CD4-positive, alpha-beta T cell treated with Interleukin-12 subunit alpha and Interleukin-12 subunit beta, for 1 hour (primary cell): ENCODE measurements around the gene P2RY12.

Experiments
- DNase-seq: peaks from one replicate; pipeline ENCODE4 v3.0.0-alpha.2; 2020

P2RY12 gene

GRCh38 chr3:151305060-151305774, 79.3 kb downstream of the P2RY12 start:
- no peak for DNase-seq

GRCh38 chr3:151303751-151304150, 80.8 kb downstream of the P2RY12 start:
- no peak for DNase-seq

DNA sequence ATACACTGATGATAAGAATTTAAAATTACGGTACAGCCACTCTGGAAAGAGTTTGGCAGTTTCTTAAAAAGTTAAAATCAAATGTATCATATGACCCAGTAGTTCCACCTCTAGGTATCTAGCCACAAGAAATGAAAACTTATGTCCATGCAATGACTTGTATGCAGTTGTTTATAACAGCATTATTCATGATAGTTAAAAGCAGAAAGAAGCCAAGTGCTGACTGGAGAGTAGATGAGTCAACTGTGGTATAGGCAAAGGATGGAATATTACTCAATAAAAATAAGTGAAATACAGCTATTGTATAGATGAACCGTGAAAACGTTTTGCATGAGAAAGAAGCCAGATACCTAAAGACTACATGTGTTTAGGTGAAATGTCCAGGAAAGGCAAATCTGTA, 82.8 kb downstream of the P2RY12 start:
- DNase-seq, result no peak

DNA sequence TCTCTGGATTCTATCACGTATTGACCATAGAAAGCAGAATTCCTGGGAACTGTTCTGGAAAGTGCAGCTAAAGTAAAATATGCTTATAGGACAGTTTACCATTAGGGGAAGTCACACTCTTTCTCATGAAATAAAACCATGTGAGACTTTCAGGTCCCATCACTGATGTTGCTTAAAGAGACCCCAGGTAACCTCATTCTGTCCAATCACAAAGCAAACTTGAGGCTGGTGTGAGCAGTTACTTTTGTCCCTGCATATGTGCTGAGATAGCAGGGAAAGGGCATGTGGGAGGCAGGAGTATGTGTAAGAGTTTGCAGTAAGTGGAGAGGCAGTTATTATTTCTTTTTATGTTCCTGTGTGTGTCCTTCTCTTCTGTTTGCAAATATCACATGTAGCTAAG, 84.0 kb downstream of the P2RY12 start:
- DNase-seq, result no peak

GRCh38 chr3:151299006-151299405, 85.5 kb downstream of the P2RY12 start:
- DNase-seq, result no peak

DNA sequence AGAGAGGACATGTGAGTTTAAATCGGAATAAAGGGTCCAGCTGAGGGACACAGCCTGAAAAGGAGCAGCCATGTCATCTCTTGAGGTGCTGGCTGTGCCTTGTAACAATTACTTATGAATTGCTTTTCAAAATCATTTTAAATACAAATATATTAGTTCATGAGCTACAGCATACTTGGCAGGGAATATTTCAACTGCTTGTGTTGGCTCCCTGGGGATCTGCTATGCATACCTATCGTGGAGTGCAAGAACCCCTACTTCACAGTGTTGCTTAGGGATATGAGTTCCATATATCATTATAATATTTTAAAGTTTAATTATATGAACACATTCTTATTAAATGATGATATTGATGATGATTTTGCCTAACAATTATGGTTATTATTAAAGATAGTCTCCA, 87.1 kb downstream of the P2RY12 start:
- DNase-seq, result no peak

DNA sequence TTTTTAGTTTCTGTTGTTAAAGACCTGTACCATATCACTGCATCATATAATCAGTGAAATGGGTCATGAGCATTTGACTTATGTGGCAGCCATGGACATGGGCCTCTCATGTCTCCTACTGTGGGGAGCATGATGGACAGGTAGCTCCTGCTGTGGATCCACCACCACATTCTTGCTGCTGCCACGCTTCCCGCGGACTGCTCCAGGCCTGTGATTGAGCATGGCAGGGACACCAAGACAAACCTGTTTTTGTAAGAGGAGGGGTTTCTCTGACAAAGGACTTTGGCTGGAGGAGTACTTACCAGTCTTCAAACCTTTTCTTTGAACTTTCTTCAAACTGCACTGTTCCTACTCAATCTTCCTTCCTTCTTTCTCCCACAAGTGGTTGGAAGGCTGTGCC, 88.3 kb downstream of the P2RY12 start:
- no peak for DNase-seq

DNA sequence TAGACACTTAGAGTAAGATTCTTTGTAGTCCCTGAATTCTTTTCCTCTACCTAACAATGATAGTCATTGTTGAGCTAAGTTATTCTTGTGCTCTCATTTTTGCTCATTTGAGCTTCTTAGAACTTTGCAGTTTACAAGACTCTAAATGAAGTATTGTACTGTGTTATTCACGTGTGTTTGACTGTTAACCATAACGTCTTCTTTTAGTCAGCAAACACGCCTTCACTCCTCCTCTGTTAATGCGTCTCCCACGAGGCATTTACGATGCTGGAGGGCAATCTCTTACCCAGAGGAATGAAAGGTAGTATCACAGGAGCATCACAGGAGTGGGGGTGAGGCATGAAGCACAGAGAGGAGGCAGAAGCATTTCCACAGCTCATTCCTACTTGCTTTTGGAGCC, 91.4 kb downstream of the P2RY12 start:
- DNase-seq, result no peak

DNA sequence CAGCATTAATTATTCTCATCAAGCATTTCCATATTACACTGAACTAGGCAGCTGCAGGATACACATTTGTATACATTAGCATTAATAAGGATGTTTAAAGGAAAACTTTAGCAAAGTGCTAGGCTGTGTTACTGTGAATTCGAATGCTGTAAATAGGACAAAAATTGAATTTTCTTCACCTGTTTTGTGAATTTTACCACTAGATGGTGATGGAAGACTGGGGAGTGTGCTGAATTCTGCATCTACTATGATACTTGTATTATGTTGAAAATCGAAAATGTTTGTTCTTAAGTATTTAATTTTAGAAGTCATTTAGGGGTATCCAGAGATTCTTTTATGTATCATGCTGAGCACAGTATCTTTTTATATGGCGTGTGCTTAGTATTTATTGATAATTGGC, 93.9 kb downstream of the P2RY12 start:
- no peak for DNase-seq

DNA sequence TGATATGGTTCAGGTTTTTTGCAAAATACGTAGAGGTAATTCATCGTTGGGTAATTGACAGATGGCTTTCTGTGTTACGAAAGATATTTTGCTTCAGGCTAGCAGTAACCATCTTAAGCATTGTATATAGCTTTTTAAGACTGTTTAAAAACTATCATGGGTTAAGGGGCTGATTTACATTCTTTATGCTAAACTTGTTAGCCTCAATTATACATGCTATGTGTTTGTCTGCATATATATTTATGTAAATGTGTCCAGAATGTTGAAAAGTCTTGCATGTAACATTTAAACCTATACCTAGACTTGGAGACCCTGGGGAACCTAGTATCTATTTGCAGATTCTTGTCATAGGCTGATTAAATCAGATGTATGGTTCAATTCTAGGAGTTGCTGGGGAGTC, 95.1 kb downstream of the P2RY12 start:
- DNase-seq, result no peak
